HG02840 (cell line): ENCODE results near the gene HSP90AA1.
"Not testable (repeated sequence)": the region's sequence is repeated elsewhere in the genome, so short reads cannot be mapped to it uniquely, and the experiment has no call there.

Experiments
- ATAC-seq: cut with Tn5 transposase; IDR thresholded peaks from one replicate; pipeline ENCODE4 v1.9.1; 2021; ENCODE audit warnings: mild to moderate bottlenecking, moderate library complexity, moderate number of reproducible peaks; ENCODE audit not compliant: unreplicated experiment, low FRiP score

The HSP90AA1 gene

GRCh38 chr14:102086972-102087761 lies at the start of gene HSP90AA1:
TSS of gene HSP90AA1 (minus strand) at chr14:102087044. CDS start at chr14:102086378, 666 bp downstream.
- ATAC-seq = peak; percentile 83

- not testable (repeated sequence) for ATAC-seq
These were observed 48.6 kb upstream of the HSP90AA1 start for GRCh38 chr14:102135456-102135855.

GRCh38 chr14:102134719-102135118 lies 47.9 kb upstream of the HSP90AA1 start:
- not testable (repeated sequence) for ATAC-seq

- ATAC-seq = not testable (repeated sequence)
These were observed 47.2 kb upstream of the HSP90AA1 start for GRCh38 chr14:102134021-102134420.

- no peak for ATAC-seq
These were observed 44.9 kb upstream of the HSP90AA1 start for GRCh38 chr14:102131741-102132140.

- no peak for ATAC-seq
These were observed 40.1 kb upstream of the HSP90AA1 start for GRCh38 chr14:102126807-102127455.

GRCh38 chr14:102125546-102125945 lies 38.7 kb upstream of the HSP90AA1 start:
- ATAC-seq = no peak

GRCh38 chr14:102124419-102124818 lies 37.6 kb upstream of the HSP90AA1 start:
- ATAC-seq = no peak

- ATAC-seq = no peak
These were observed 34.7 kb upstream of the HSP90AA1 start for GRCh38 chr14:102121567-102121966.

- ATAC-seq = no peak
These were observed 34.0 kb upstream of the HSP90AA1 start for GRCh38 chr14:102120888-102121287.

- no peak for ATAC-seq
These were observed 31.0 kb upstream of the HSP90AA1 start for GRCh38 chr14:102117852-102118251.

- ATAC-seq = no peak
These were observed 29.7 kb upstream of the HSP90AA1 start for GRCh38 chr14:102116361-102117180.

- no peak for ATAC-seq
These were observed 24.3 kb upstream of the HSP90AA1 start for GRCh38 chr14:102111101-102111500.

GRCh38 chr14:102109332-102109731 lies 22.5 kb upstream of the HSP90AA1 start:
- ATAC-seq = not testable (repeated sequence)

- ATAC-seq = no peak
These were observed 18.5 kb upstream of the HSP90AA1 start for GRCh38 chr14:102105369-102105768.

- ATAC-seq = no peak
These were observed 16.3 kb upstream of the HSP90AA1 start for GRCh38 chr14:102103062-102103695.

GRCh38 chr14:102097441-102098135 lies 10.7 kb upstream of the HSP90AA1 start:
- ATAC-seq = no peak

GRCh38 chr14:102096569-102097188 lies 9.8 kb upstream of the HSP90AA1 start:
- ATAC-seq = no peak

- no peak for ATAC-seq
These were observed 9.2 kb upstream of the HSP90AA1 start for GRCh38 chr14:102095871-102096568.
